CD14-positive monocyte (primary cell): ENCODE results near the gene COPG2. TPM values are rescaled to one million over a fixed set of nuclear protein-coding genes. Genes with fewer than 3 reads are reported as not detected.
"Not testable (repeated sequence)": the region's sequence is repeated elsewhere in the genome, so short reads cannot be mapped to it uniquely, and the experiment has no call there.

ENCODE experiments used
- DNase-seq, 3 donors: peaks; one replicate each; pipeline ENCODE4 v3.0.0-alpha.2; 2011 to 2022
- H2AFZ ChIP-seq: 2 replicates; pipeline ENCODE4 v1.6.0; 2012; ENCODE audit warnings: mild to moderate bottlenecking, low read depth, low read length, inconsistent platforms; ENCODE audit not compliant: insufficient read depth, poor library complexity, severe bottlenecking
- H3K27ac ChIP-seq, 2 donors: 1 replicate in 1 of 2; 2 replicates in 1 of 2; pipeline ENCODE4 v1.5.1; 2012 to 2013; ENCODE audit warnings: low read length in 2 of 2, control low read depth in 1 of 2, inconsistent platforms in 1 of 2, low read depth in 1 of 2, mild to moderate bottlenecking in 1 of 2
- H3K27me3 ChIP-seq, 2 donors: one replicate each; pipeline versions ENCODE4 v1.6.0 to v1.6.1; 2011 to 2013; ENCODE audit warnings: low read length in 2 of 2; ENCODE audit not compliant: control insufficient read depth in 2 of 2, insufficient read depth in 2 of 2
- H3K36me3 ChIP-seq, 2 donors: replicated peaks in 1 of 2; 1 replicate in 1 of 2; 2 replicates in 1 of 2; pipeline versions ENCODE4 v1.5.1 to v1.6.1; 2012 to 2013; ENCODE audit warnings: low read length in 2 of 2, control low read depth in 1 of 2, inconsistent platforms in 1 of 2, mild to moderate bottlenecking in 1 of 2; ENCODE audit not compliant: insufficient read depth in 2 of 2, control insufficient read depth in 1 of 2
- H3K4me1 ChIP-seq, 2 donors: 1 replicate in 1 of 2; 2 replicates in 1 of 2; pipeline versions ENCODE4 v1.5.1 to v1.6.1; 2012 to 2013; ENCODE audit warnings: low read length in 2 of 2, control low read depth in 1 of 2, inconsistent platforms in 1 of 2, mild to moderate bottlenecking in 1 of 2, moderate library complexity in 1 of 2; ENCODE audit not compliant: insufficient read depth in 2 of 2, control insufficient read depth in 1 of 2
- H3K4me2 ChIP-seq: replicated peaks from 2 replicates; pipeline ENCODE3; 2012; ENCODE audit warnings: low read length, moderate library complexity, mild to moderate bottlenecking; ENCODE audit not compliant: poor library complexity, severe bottlenecking; ENCODE audit errors: extremely low read depth
- H3K4me3 ChIP-seq, 3 experiments: fragments of 200-600 bp in 1 of 3; sonication (generic) in 1 of 3; replicated peaks in 1 of 3; 1 replicate in 2 of 3; 2 replicates in 1 of 3; pipeline ENCODE4 v1.5.1; 2011 to 2013; ENCODE audit warnings: low read length in 3 of 3, mild to moderate bottlenecking in 3 of 3, control low read depth in 2 of 3, low read depth in 2 of 3, inconsistent platforms in 1 of 3, moderate library complexity in 1 of 3
- H3K79me2 ChIP-seq: 2 replicates; pipeline ENCODE4 v1.6.0; 2012; ENCODE audit warnings: mild to moderate bottlenecking, control low read depth, inconsistent platforms, low read length, moderate library complexity; ENCODE audit not compliant: insufficient read depth
- H3K9ac ChIP-seq: 2 replicates; pipeline ENCODE4 v1.6.0; 2017; ENCODE audit warnings: low read length, mild to moderate bottlenecking; ENCODE audit not compliant: insufficient read depth, poor library complexity, severe bottlenecking
- H3K9me3 ChIP-seq, 2 donors: replicated peaks in 1 of 2; 1 replicate in 1 of 2; 2 replicates in 1 of 2; pipeline versions ENCODE4 v1.5.1 to v1.6.1; 2012 to 2013; ENCODE audit warnings: low read length in 2 of 2, control low read depth in 1 of 2; ENCODE audit not compliant: control insufficient read depth in 1 of 2, insufficient read depth in 1 of 2
- H4K20me1 ChIP-seq: 2 replicates; pipeline ENCODE4 v1.6.0; 2012; ENCODE audit warnings: mild to moderate bottlenecking, low read length, control low read depth, moderate library complexity; ENCODE audit not compliant: insufficient read depth
- H3K27ac Mint-ChIP-seq, 7 donors: one replicate each; pipeline ENCODE4 v1.8.0; 2020; ENCODE audit warnings: mild to moderate bottlenecking in 7 of 7, mixed read lengths in 7 of 7, moderate library complexity in 6 of 7, inconsistent platforms in 2 of 7
- H3K27me3 Mint-ChIP-seq, 3 donors: one replicate each; pipeline ENCODE4 v1.8.0; 2021 to 2022; ENCODE audit warnings: low read depth in 3 of 3, mild to moderate bottlenecking in 3 of 3, mixed read lengths in 3 of 3, moderate library complexity in 3 of 3, inconsistent platforms in 1 of 3
- H3K36me3 Mint-ChIP-seq, 2 donors: one replicate each; pipeline ENCODE4 v1.8.0; 2020; ENCODE audit warnings: mixed read lengths in 2 of 2, inconsistent platforms in 1 of 2, mild to moderate bottlenecking in 1 of 2
- H3K4me1 Mint-ChIP-seq: one replicate; pipeline ENCODE4 v1.8.0; 2020; ENCODE audit warnings: mild to moderate bottlenecking, mixed read lengths
- H3K4me3 Mint-ChIP-seq, 2 donors: one replicate each; pipeline ENCODE4 v1.8.0; 2020; ENCODE audit warnings: mild to moderate bottlenecking in 2 of 2, mixed read lengths in 2 of 2, moderate library complexity in 1 of 2
- H3K9me3 Mint-ChIP-seq, 7 donors: one replicate each; pipeline ENCODE4 v1.8.0; 2020 to 2022; ENCODE audit warnings: mixed read lengths in 7 of 7, mild to moderate bottlenecking in 6 of 7, moderate library complexity in 6 of 7, inconsistent platforms in 2 of 7
- CTCF ChIP-seq: fragments of 200-600 bp; IDR thresholded peaks from one replicate; pipeline ENCODE4 v1.8.0; 2022; ENCODE audit warnings: antibody characterized with exemption, mild to moderate bottlenecking
- WGBS: methylation state at CpG from one replicate; pipeline ENCODE4 v1.1.5; 2013; ENCODE audit warnings: missing lambda C conversion rate; ENCODE audit not compliant: insufficient coverage; 5-methylcytosine and 5-hydroxymethylcytosine counted together
- intact Hi-C, 2 donors: fragments of 100-400 bp; cut with micrococcal nuclease; formaldehyde crosslinking; loops; one replicate each; pipeline versions ENCODE4 v1.15.0 to v1.15.1; 2023
- polyA plus RNA-seq, 3 donors: library from polyadenylated mRNA; depleted of rRNA in 1 of 3; unstranded in 2 of 3; stranded (reverse) in 1 of 3; fragments of 300-500 nt in 2 of 3; fragments of >200 nt in 1 of 3; fragmentation: Illumina TruSeq in 2 of 3; gene quantifications; 1 replicate in 2 of 3; 2 replicates in 1 of 3; pipeline ENCODE4 v1.2.3, GENCODE V29; 2012 to 2021

Gene COPG2
- polyA plus RNA-seq, 3 donors, result 2.7 to 10.3 (median 9.6) TPM

- intact Hi-C loops, result no loop called here
- no peaks in the 10 kb centered on the region for H3K79me2 ChIP-seq
- no peak for DNase-seq
- Mint-ChIP-seq H3K36me3 (no peaks in the 10 kb centered on the region), H3K4me1 (peaks cover 10% of the 10 kb centered on the region), H3K27ac (no peak overlapping the region), H3K27me3 (peaks cover 0 to 4% (median 0%) of the 10 kb centered on the region in 3 donors), H3K9me3 (no peaks in the 10 kb centered on the region), H3K4me3 (peak overlapping the region in 1 of 2 donors; percentile 15)
- no peak for TF ChIP-seq CTCF
- no peaks in the 10 kb centered on the region for H4K20me1 ChIP-seq
- no peaks in the 10 kb centered on the region for H3K4me1 ChIP-seq
- WGBS, result no CpG with 5 or more reads among the region's 2 CpGs
- H3K27ac ChIP-seq, result no peak overlapping the region
- H3K9ac ChIP-seq, result no peak overlapping the region
- no peaks in the 10 kb centered on the region for H3K36me3 ChIP-seq
- H2AFZ ChIP-seq, result no peak overlapping the region
- H3K9me3 ChIP-seq, result no peaks in the 10 kb centered on the region
- H3K4me3 ChIP-seq, result no peak overlapping the region
- H3K27me3 ChIP-seq, result no peaks in the 10 kb centered on the region
- no peak overlapping the region for H3K4me2 ChIP-seq
These were observed 29.3 kb upstream of the COPG2 start for GRCh38 chr7:130697820-130698219.

- H3K9me3 ChIP-seq, result no peaks in the 10 kb centered on the region
- Mint-ChIP-seq H3K27ac (no peak overlapping the region), H3K36me3 (no peaks in the 10 kb centered on the region), H3K9me3 (peaks cover 0 to 4% (median 2%) of the 10 kb centered on the region in 7 donors), H3K4me1 (peaks cover 4% of the 10 kb centered on the region), H3K27me3 (peaks cover 0 to 4% (median 0%) of the 10 kb centered on the region in 3 donors), H3K4me3 (no peak overlapping the region)
- no peak overlapping the region for H3K4me3 ChIP-seq
- H3K79me2 ChIP-seq, result no peaks in the 10 kb centered on the region
- no peak overlapping the region for H2AFZ ChIP-seq
- TF ChIP-seq CTCF, result peak; percentile 46
- no peak overlapping the region for H3K4me2 ChIP-seq
- no peaks in the 10 kb centered on the region for H4K20me1 ChIP-seq
- H3K4me1 ChIP-seq, result no peaks in the 10 kb centered on the region
- 100% methylated on average over 1 of the region's 2 CpGs for WGBS
- DNase-seq, result peak; percentile 11 to 28 (median 18)
- H3K27me3 ChIP-seq, result no peaks in the 10 kb centered on the region
- intact Hi-C loops, result no loop called here
- no peak overlapping the region for H3K27ac ChIP-seq
- H3K36me3 ChIP-seq, result no peaks in the 10 kb centered on the region
- H3K9ac ChIP-seq, result no peak overlapping the region
These were observed 27.3 kb upstream of the COPG2 start for GRCh38 chr7:130695840-130696239.

- H3K27me3 Mint-ChIP-seq, H3K4me3 ChIP-seq, H3K9ac ChIP-seq, H3K36me3 Mint-ChIP-seq, H3K4me2 ChIP-seq, H2AFZ ChIP-seq, H3K4me1 ChIP-seq, H3K27ac ChIP-seq, intact Hi-C loops, H3K4me3 Mint-ChIP-seq, DNase-seq, H3K79me2 ChIP-seq, H3K27ac Mint-ChIP-seq, H3K27me3 ChIP-seq, H3K4me1 Mint-ChIP-seq, H4K20me1 ChIP-seq, H3K36me3 ChIP-seq: not testable (repeated sequence)
- peaks cover 11 to 14% of the 10 kb centered on the region in 2 donors for H3K9me3 ChIP-seq
- peaks cover 7 to 14% (median 9%) of the 10 kb centered on the region in 7 donors for H3K9me3 Mint-ChIP-seq
- WGBS, result no CpG with 5 or more reads among the region's 1 CpG
These were observed 23.8 kb upstream of the COPG2 start for GRCh38 chr7:130692396-130692795.
